Neuronal stem cell (in vitro differentiated cells): Measurements from ENCODE around the gene ELMO1.

Source experiments
- DNase-seq: peaks from one replicate; pipeline ENCODE4 v3.0.0-alpha.2; 2013; ENCODE audit warnings: low spot score
- H2AFZ ChIP-seq: one replicate; pipeline ENCODE4 v1.6.1; 2013; ENCODE audit warnings: mild to moderate bottlenecking, low read length, inconsistent platforms
- H2AK5ac ChIP-seq: 2 replicates; pipeline ENCODE4 v1.6.1; 2013; ENCODE audit warnings: low read depth, mild to moderate bottlenecking, inconsistent platforms, low read length, moderate library complexity, mixed read lengths
- H2BK120ac ChIP-seq: 2 replicates; pipeline ENCODE4 v1.6.1; 2013; ENCODE audit warnings: low read depth, mild to moderate bottlenecking, inconsistent platforms, low read length, moderate library complexity, mixed read lengths
- H2BK12ac ChIP-seq: one replicate; pipeline ENCODE4 v1.6.1; 2013; ENCODE audit warnings: low read length, inconsistent platforms
- H2BK15ac ChIP-seq: 2 replicates; pipeline ENCODE4 v1.6.1; 2013; ENCODE audit warnings: mild to moderate bottlenecking, low read length, inconsistent platforms, mixed read lengths
- H2BK5ac ChIP-seq: one replicate; pipeline ENCODE4 v1.6.1; 2013; ENCODE audit warnings: inconsistent platforms, mild to moderate bottlenecking, low read length, moderate library complexity
- H3K14ac ChIP-seq: one replicate; pipeline ENCODE4 v1.6.1; 2013; ENCODE audit warnings: low read length, inconsistent platforms
- H3K18ac ChIP-seq: 2 replicates; pipeline ENCODE4 v1.6.1; 2013; ENCODE audit warnings: low read length, inconsistent platforms
- H3K23ac ChIP-seq: 2 replicates; pipeline ENCODE4 v1.6.1; 2013; ENCODE audit warnings: low read depth, mild to moderate bottlenecking, mixed read lengths, low read length, inconsistent platforms; ENCODE audit not compliant: poor library complexity
- H3K27ac ChIP-seq: replicated peaks from 3 replicates; pipeline ENCODE4 v1.5.1; 2013; ENCODE audit warnings: low read length, inconsistent platforms
- H3K27me3 ChIP-seq, 3 experiments: 2 replicates each; pipeline ENCODE4 v1.6.1; 2013; ENCODE audit warnings: low read length in 3 of 3, mild to moderate bottlenecking in 2 of 3, inconsistent platforms in 1 of 3, low read depth in 1 of 3, mixed read lengths in 1 of 3, moderate library complexity in 1 of 3; ENCODE audit not compliant: control insufficient read depth in 3 of 3, insufficient read depth in 3 of 3
- H3K36me3 ChIP-seq, 2 donors: replicated peaks in 1 of 2; 2 replicates each; pipeline ENCODE4 v1.6.1; 2013; ENCODE audit warnings: low read length in 2 of 2; ENCODE audit not compliant: control insufficient read depth in 2 of 2, insufficient read depth in 2 of 2
- H3K4ac ChIP-seq: 2 replicates; pipeline ENCODE4 v1.6.1; 2013; ENCODE audit warnings: inconsistent platforms, mild to moderate bottlenecking, low read length, moderate library complexity
- H3K4me1 ChIP-seq, 2 donors: 1 replicate in 1 of 2; 2 replicates in 1 of 2; pipeline ENCODE4 v1.6.1; 2013; ENCODE audit warnings: low read length in 2 of 2, low read depth in 1 of 2; ENCODE audit not compliant: control insufficient read depth in 2 of 2, insufficient read depth in 1 of 2
- H3K4me2 ChIP-seq: one replicate; pipeline ENCODE4 v1.6.1; 2013; ENCODE audit warnings: mild to moderate bottlenecking, low read length, inconsistent platforms; ENCODE audit not compliant: insufficient read depth, poor library complexity, severe bottlenecking
- H3K4me3 ChIP-seq, 2 donors: 2 replicates each; pipeline ENCODE4 v1.5.1; 2013; ENCODE audit warnings: low read length in 2 of 2, mild to moderate bottlenecking in 2 of 2, inconsistent platforms in 1 of 2, moderate library complexity in 1 of 2
- H3K79me1 ChIP-seq: one replicate; pipeline ENCODE4 v1.6.1; 2013; ENCODE audit warnings: low read depth, mild to moderate bottlenecking, inconsistent platforms, low read length, moderate library complexity
- H3K9ac ChIP-seq: one replicate; pipeline ENCODE4 v1.6.1; 2013; ENCODE audit warnings: mild to moderate bottlenecking, low read depth, low read length, inconsistent platforms; ENCODE audit not compliant: poor library complexity
- H3K9me3 ChIP-seq, 2 donors: replicated peaks in 1 of 2; 2 replicates each; pipeline versions ENCODE3 to v1.6.1; 2013; ENCODE audit warnings: low read length in 2 of 2, mild to moderate bottlenecking in 2 of 2, inconsistent platforms in 1 of 2, low read depth in 1 of 2, mixed read lengths in 1 of 2, moderate library complexity in 1 of 2; ENCODE audit not compliant: control insufficient read depth in 2 of 2, insufficient read depth in 1 of 2
- H4K8ac ChIP-seq: one replicate; pipeline ENCODE4 v1.6.1; 2013; ENCODE audit warnings: low read depth, mild to moderate bottlenecking, inconsistent platforms, low read length, moderate library complexity
- H4K91ac ChIP-seq: one replicate; pipeline ENCODE4 v1.6.1; 2013; ENCODE audit warnings: low read length, low read depth, mild to moderate bottlenecking, inconsistent platforms; ENCODE audit not compliant: poor library complexity
- WGBS, 2 donors: extraction: QIAGEN DNeasy Blood & Tissue Kit; methylation state at CpG; one replicate each; pipeline ENCODE4 v1.1.7; 2013; ENCODE audit warnings: missing lambda C conversion rate in 2 of 2, mixed read lengths in 1 of 2; ENCODE audit not compliant: insufficient read length in 2 of 2, insufficient replicate concordance in 1 of 2; ENCODE audit errors: extremely low coverage in 2 of 2; 5-methylcytosine and 5-hydroxymethylcytosine counted together

The ELMO1 gene

DNA sequence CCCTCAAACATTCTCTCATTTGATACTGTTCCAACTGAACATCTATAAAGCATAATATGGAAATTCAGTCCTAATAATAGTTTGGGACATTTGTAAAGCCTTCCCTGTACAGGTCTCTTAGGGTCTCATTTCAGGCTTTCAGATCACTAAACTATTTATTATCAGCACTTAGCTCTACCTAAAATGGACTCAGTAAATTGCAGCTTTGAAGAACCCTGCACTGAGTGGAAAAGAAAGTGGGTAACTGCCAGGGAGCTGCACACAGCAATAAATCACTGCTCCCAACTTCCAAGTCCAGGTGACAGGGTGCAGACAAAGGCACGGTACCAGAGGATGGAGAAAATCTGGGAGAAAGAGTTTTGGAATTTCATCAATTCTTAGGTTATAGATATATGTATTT, 559.5 kb downstream of the ELMO1 start:
- Histone ChIP-seq H3K27ac (no peak overlapping the region), H2BK15ac (no peak overlapping the region), H2AFZ (no peak overlapping the region), H4K8ac (no peak overlapping the region), H2BK5ac (no peak overlapping the region), H3K27me3 (no peaks in the 10 kb centered on the region), H2AK5ac (no peak overlapping the region), H3K9me3 (no peaks in the 10 kb centered on the region), H3K36me3 (no peaks in the 10 kb centered on the region), H3K9ac (no peak overlapping the region), H3K4me2 (no peak overlapping the region), H3K79me1 (peaks cover 2% of the 10 kb centered on the region), H4K91ac (no peak overlapping the region), H3K18ac (no peak overlapping the region), H3K23ac (no peak overlapping the region), H2BK12ac (no peak overlapping the region), H3K4ac (no peak overlapping the region), H3K4me1 (peaks cover 0 to 5% of the 10 kb centered on the region in 2 donors), H2BK120ac (no peak overlapping the region), H3K14ac (no peak overlapping the region), H3K4me3 (no peak overlapping the region)
- WGBS, 2 donors: no CpG with 5 or more reads among the region's 1 CpG
- DNase-seq: no peak

DNA sequence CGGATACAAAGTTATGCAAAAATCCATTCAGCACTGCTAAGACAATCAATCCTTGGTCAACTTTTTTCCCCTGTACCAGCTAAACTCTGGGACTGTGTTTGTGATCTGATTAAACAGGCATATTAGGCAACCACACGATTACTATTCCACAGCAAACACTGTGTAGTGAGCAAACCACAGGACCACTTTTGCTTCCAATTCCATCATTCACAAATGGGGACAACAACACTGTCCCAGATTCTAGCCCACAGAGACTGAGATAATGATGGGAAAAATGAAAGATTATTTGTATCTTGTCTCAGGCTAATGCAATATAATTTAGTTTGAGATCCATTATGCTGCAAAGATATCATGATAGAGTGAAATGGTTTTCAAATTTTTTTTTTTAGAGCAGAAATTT, 560.7 kb downstream of the ELMO1 start:
- no peak overlapping the region for H2AFZ ChIP-seq
- no peak overlapping the region for H4K8ac ChIP-seq
- H3K27me3 ChIP-seq: no peaks in the 10 kb centered on the region
- H3K9me3 ChIP-seq: no peaks in the 10 kb centered on the region
- H3K4me1 ChIP-seq: peaks cover 0 to 5% of the 10 kb centered on the region in 2 donors
- H2BK12ac ChIP-seq: no peak overlapping the region
- no peak overlapping the region for H3K14ac ChIP-seq
- H3K79me1 ChIP-seq: peaks cover 2% of the 10 kb centered on the region
- no peak overlapping the region for H3K4ac ChIP-seq
- no peak overlapping the region for H3K23ac ChIP-seq
- no peak overlapping the region for H4K91ac ChIP-seq
- no peak overlapping the region for H3K4me2 ChIP-seq
- no peak overlapping the region for H2AK5ac ChIP-seq
- no peak overlapping the region for H3K27ac ChIP-seq
- H2BK5ac ChIP-seq: no peak overlapping the region
- H3K9ac ChIP-seq: no peak overlapping the region
- H3K4me3 ChIP-seq: no peak overlapping the region
- no peak overlapping the region for H2BK15ac ChIP-seq
- H2BK120ac ChIP-seq: no peak overlapping the region
- no CpG with 5 or more reads among the region's 2 CpGs for WGBS, 2 donors
- no peak overlapping the region for H3K18ac ChIP-seq
- no peaks in the 10 kb centered on the region for H3K36me3 ChIP-seq
- no peak for DNase-seq

DNA sequence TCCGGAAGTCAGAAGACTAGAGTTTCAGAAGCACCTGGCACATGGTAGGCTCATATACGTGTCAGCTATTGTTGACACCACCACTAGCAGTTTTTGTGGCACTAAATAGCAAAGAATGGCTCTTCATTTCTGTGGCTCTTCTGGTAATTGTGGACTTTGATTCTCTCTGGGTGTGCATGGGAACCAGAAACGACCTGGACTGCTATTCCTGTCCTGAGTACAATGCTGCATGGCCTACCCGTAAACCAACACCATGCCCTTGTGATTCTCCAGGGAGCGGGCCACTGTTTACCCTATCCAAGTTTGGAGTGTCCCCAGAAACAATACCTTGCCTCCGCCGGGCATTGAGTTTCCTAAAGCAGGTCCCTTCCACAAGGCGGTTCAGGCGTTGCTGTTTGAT, 561.4 kb downstream of the ELMO1 start:
- Histone ChIP-seq H3K9me3 (no peaks in the 10 kb centered on the region), H2BK12ac (no peak overlapping the region), H3K4ac (no peak overlapping the region), H2BK120ac (no peak overlapping the region), H4K8ac (no peak overlapping the region), H4K91ac (no peak overlapping the region), H3K4me3 (no peak overlapping the region), H3K4me2 (no peak overlapping the region), H3K9ac (no peak overlapping the region), H3K36me3 (no peaks in the 10 kb centered on the region), H3K27ac (no peak overlapping the region), H3K4me1 (peaks cover 0 to 5% of the 10 kb centered on the region in 2 donors), H3K23ac (no peak overlapping the region), H3K27me3 (no peaks in the 10 kb centered on the region), H2AK5ac (no peak overlapping the region), H2BK15ac (no peak overlapping the region), H3K79me1 (peaks cover 2% of the 10 kb centered on the region), H3K18ac (no peak overlapping the region), H2AFZ (no peak overlapping the region), H2BK5ac (no peak overlapping the region), H3K14ac (no peak overlapping the region)
- no peak for DNase-seq
- no CpG with 5 or more reads among the region's 9 CpGs for WGBS, 2 donors

DNA sequence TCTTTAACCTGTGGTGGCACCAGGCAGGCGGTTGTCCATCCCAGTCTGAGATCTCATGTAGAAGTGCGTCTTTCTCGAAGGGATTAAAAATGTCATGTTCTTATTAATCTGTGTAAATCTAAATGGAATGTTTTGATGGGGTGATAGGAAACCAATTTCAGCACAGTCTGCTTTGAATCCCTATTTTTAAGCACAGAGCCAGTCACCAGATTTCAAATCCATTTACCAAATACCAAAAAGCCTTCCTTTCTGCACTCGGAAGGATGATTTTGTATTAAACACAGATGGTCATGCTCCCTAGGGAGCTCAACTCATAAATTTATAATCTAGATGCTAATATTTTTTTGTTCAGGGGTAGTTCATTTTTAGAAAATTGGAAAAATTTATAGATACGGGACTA, 563.8 kb downstream of the ELMO1 start:
- no peak overlapping the region for H3K4me2 ChIP-seq
- H3K9ac ChIP-seq: no peak overlapping the region
- no CpG with 5 or more reads among the region's 5 CpGs for WGBS, 2 donors
- no peak overlapping the region for H4K91ac ChIP-seq
- no peaks in the 10 kb centered on the region for H3K9me3 ChIP-seq
- peaks cover 0 to 6% of the 10 kb centered on the region in 2 donors for H3K4me1 ChIP-seq
- H3K23ac ChIP-seq: no peak overlapping the region
- H3K36me3 ChIP-seq: no peaks in the 10 kb centered on the region
- DNase-seq: no peak
- no peak overlapping the region for H2BK120ac ChIP-seq
- H2AK5ac ChIP-seq: no peak overlapping the region
- H3K18ac ChIP-seq: no peak overlapping the region
- H3K79me1 ChIP-seq: peaks cover 2% of the 10 kb centered on the region
- no peak overlapping the region for H3K4ac ChIP-seq
- no peaks in the 10 kb centered on the region for H3K27me3 ChIP-seq
- H2BK5ac ChIP-seq: no peak overlapping the region
- no peak overlapping the region for H2AFZ ChIP-seq
- no peak overlapping the region for H4K8ac ChIP-seq
- H2BK15ac ChIP-seq: no peak overlapping the region
- H3K27ac ChIP-seq: no peak overlapping the region
- no peak overlapping the region for H2BK12ac ChIP-seq
- H3K4me3 ChIP-seq: no peak overlapping the region
- no peak overlapping the region for H3K14ac ChIP-seq
